ENCODE results near the gene TTLL11.

Gene TTLL11

GRCh38 chr9:121956808-121957207 is 136.3 kb downstream of the TTLL11 start:
- no peak overlapping the region for H3K4me3 ChIP-seq (ENCODE audit: low read length in 2 of 2)
- H3K9ac ChIP-seq (ENCODE audit: low read depth in 1 of 2, low read length in 2 of 2): no peak overlapping the region
- no peaks in the 10 kb centered on the region for H3K4me1 ChIP-seq (ENCODE audit: control insufficient read depth in 2 of 2, insufficient read depth in 2 of 2, low read length in 2 of 2)
- no peaks in the 10 kb centered on the region for H3K36me3 ChIP-seq (ENCODE audit: control insufficient read depth in 2 of 2, insufficient read depth in 2 of 2, low read length in 2 of 2)
- H3K27me3 ChIP-seq (ENCODE audit: control insufficient read depth in 2 of 2, insufficient read depth in 2 of 2, low read length in 2 of 2): no peaks in the 10 kb centered on the region
- no peaks in the 10 kb centered on the region for H3K9me3 ChIP-seq (ENCODE audit: control insufficient read depth in 2 of 2, low read length in 2 of 2)
- no peak overlapping the region for H3K27ac ChIP-seq (ENCODE audit: low read depth in 2 of 2, low read length in 2 of 2)

- Histone ChIP-seq H3K27ac (ENCODE audit: low read depth in 2 of 2, low read length in 2 of 2) (no peak overlapping the region), H3K4me1 (ENCODE audit: control insufficient read depth in 2 of 2, insufficient read depth in 2 of 2, low read length in 2 of 2) (no peaks in the 10 kb centered on the region)
These were observed 137.5 kb downstream of the TTLL11 start for GRCh38 chr9:121955649-121956048.

GRCh38 chr9:121954477-121955140 is 138.5 kb downstream of the TTLL11 start:
- no peaks in the 10 kb centered on the region for H3K4me1 ChIP-seq (ENCODE audit: control insufficient read depth in 2 of 2, insufficient read depth in 2 of 2, low read length in 2 of 2)
- H3K36me3 ChIP-seq (ENCODE audit: control insufficient read depth in 2 of 2, insufficient read depth in 2 of 2, low read length in 2 of 2): no peaks in the 10 kb centered on the region
- H3K27ac ChIP-seq (ENCODE audit: low read depth in 2 of 2, low read length in 2 of 2): no peak overlapping the region
- no peak overlapping the region for H3K4me3 ChIP-seq (ENCODE audit: low read length in 2 of 2)
- H3K9me3 ChIP-seq (ENCODE audit: control insufficient read depth in 2 of 2, low read length in 2 of 2): no peaks in the 10 kb centered on the region
- H3K9ac ChIP-seq (ENCODE audit: low read depth in 1 of 2, low read length in 2 of 2): no peak overlapping the region
- no peaks in the 10 kb centered on the region for H3K27me3 ChIP-seq (ENCODE audit: control insufficient read depth in 2 of 2, insufficient read depth in 2 of 2, low read length in 2 of 2)

More at GRCh38 chr9:121955649-121956048, 137.5 kb downstream of the TTLL11 start:
- Histone ChIP-seq H3K36me3 (ENCODE audit: control insufficient read depth in 2 of 2, insufficient read depth in 2 of 2, low read length in 2 of 2) (no peaks in the 10 kb centered on the region), H3K4me3 (ENCODE audit: low read length in 2 of 2) (no peak overlapping the region), H3K9me3 (ENCODE audit: control insufficient read depth in 2 of 2, low read length in 2 of 2) (no peaks in the 10 kb centered on the region), H3K9ac (ENCODE audit: low read depth in 1 of 2, low read length in 2 of 2) (no peak overlapping the region), H3K27me3 (ENCODE audit: control insufficient read depth in 2 of 2, insufficient read depth in 2 of 2, low read length in 2 of 2) (no peaks in the 10 kb centered on the region)

GRCh38 chr9:121952611-121953010 is 140.5 kb downstream of the TTLL11 start:
- H3K9ac ChIP-seq (ENCODE audit: low read depth in 1 of 2, low read length in 2 of 2): no peak overlapping the region
- H3K36me3 ChIP-seq (ENCODE audit: control insufficient read depth in 2 of 2, insufficient read depth in 2 of 2, low read length in 2 of 2): no peaks in the 10 kb centered on the region
- no peak overlapping the region for H3K27ac ChIP-seq (ENCODE audit: low read depth in 2 of 2, low read length in 2 of 2)
- H3K27me3 ChIP-seq (ENCODE audit: control insufficient read depth in 2 of 2, insufficient read depth in 2 of 2, low read length in 2 of 2): no peaks in the 10 kb centered on the region
- H3K4me3 ChIP-seq (ENCODE audit: low read length in 2 of 2): no peak overlapping the region
- H3K4me1 ChIP-seq (ENCODE audit: control insufficient read depth in 2 of 2, insufficient read depth in 2 of 2, low read length in 2 of 2): no peaks in the 10 kb centered on the region
- H3K9me3 ChIP-seq (ENCODE audit: control insufficient read depth in 2 of 2, low read length in 2 of 2): no peaks in the 10 kb centered on the region

GRCh38 chr9:121950866-121951265 is 142.2 kb downstream of the TTLL11 start:
- Histone ChIP-seq H3K36me3 (ENCODE audit: control insufficient read depth in 2 of 2, insufficient read depth in 2 of 2, low read length in 2 of 2) (no peaks in the 10 kb centered on the region), H3K9me3 (ENCODE audit: control insufficient read depth in 2 of 2, low read length in 2 of 2) (no peaks in the 10 kb centered on the region), H3K27ac (ENCODE audit: low read depth in 2 of 2, low read length in 2 of 2) (no peak overlapping the region), H3K9ac (ENCODE audit: low read depth in 1 of 2, low read length in 2 of 2) (no peak overlapping the region), H3K27me3 (ENCODE audit: control insufficient read depth in 2 of 2, insufficient read depth in 2 of 2, low read length in 2 of 2) (no peaks in the 10 kb centered on the region), H3K4me3 (ENCODE audit: low read length in 2 of 2) (no peak overlapping the region), H3K4me1 (ENCODE audit: control insufficient read depth in 2 of 2, insufficient read depth in 2 of 2, low read length in 2 of 2) (no peaks in the 10 kb centered on the region)

- H3K36me3 ChIP-seq (ENCODE audit: control insufficient read depth in 2 of 2, insufficient read depth in 2 of 2, low read length in 2 of 2): no peaks in the 10 kb centered on the region
- H3K4me1 ChIP-seq (ENCODE audit: control insufficient read depth in 2 of 2, insufficient read depth in 2 of 2, low read length in 2 of 2): no peaks in the 10 kb centered on the region
- no peaks in the 10 kb centered on the region for H3K9me3 ChIP-seq (ENCODE audit: control insufficient read depth in 2 of 2, low read length in 2 of 2)
- no peaks in the 10 kb centered on the region for H3K27me3 ChIP-seq (ENCODE audit: control insufficient read depth in 2 of 2, insufficient read depth in 2 of 2, low read length in 2 of 2)
- H3K27ac ChIP-seq (ENCODE audit: low read depth in 2 of 2, low read length in 2 of 2): no peak overlapping the region
- H3K4me3 ChIP-seq (ENCODE audit: low read length in 2 of 2): no peak overlapping the region
- H3K9ac ChIP-seq (ENCODE audit: low read depth in 1 of 2, low read length in 2 of 2): no peak overlapping the region
These were observed 142.7 kb downstream of the TTLL11 start for GRCh38 chr9:121950441-121950840.

- Histone ChIP-seq H3K27me3 (ENCODE audit: control insufficient read depth in 2 of 2, insufficient read depth in 2 of 2, low read length in 2 of 2) (no peaks in the 10 kb centered on the region), H3K4me3 (ENCODE audit: low read length in 2 of 2) (no peak overlapping the region), H3K9me3 (ENCODE audit: control insufficient read depth in 2 of 2, low read length in 2 of 2) (no peaks in the 10 kb centered on the region), H3K9ac (ENCODE audit: low read depth in 1 of 2, low read length in 2 of 2) (no peak overlapping the region), H3K4me1 (ENCODE audit: control insufficient read depth in 2 of 2, insufficient read depth in 2 of 2, low read length in 2 of 2) (no peaks in the 10 kb centered on the region), H3K36me3 (ENCODE audit: control insufficient read depth in 2 of 2, insufficient read depth in 2 of 2, low read length in 2 of 2) (no peaks in the 10 kb centered on the region), H3K27ac (ENCODE audit: low read depth in 2 of 2, low read length in 2 of 2) (no peak overlapping the region)
These were observed 143.3 kb downstream of the TTLL11 start for GRCh38 chr9:121949766-121950165.

- Histone ChIP-seq H3K27ac (ENCODE audit: low read depth in 2 of 2, low read length in 2 of 2) (no peak overlapping the region), H3K9me3 (ENCODE audit: control insufficient read depth in 2 of 2, low read length in 2 of 2) (no peaks in the 10 kb centered on the region), H3K36me3 (ENCODE audit: control insufficient read depth in 2 of 2, insufficient read depth in 2 of 2, low read length in 2 of 2) (no peaks in the 10 kb centered on the region), H3K9ac (ENCODE audit: low read depth in 1 of 2, low read length in 2 of 2) (no peak overlapping the region), H3K4me3 (ENCODE audit: low read length in 2 of 2) (no peak overlapping the region), H3K4me1 (ENCODE audit: control insufficient read depth in 2 of 2, insufficient read depth in 2 of 2, low read length in 2 of 2) (no peaks in the 10 kb centered on the region), H3K27me3 (ENCODE audit: control insufficient read depth in 2 of 2, insufficient read depth in 2 of 2, low read length in 2 of 2) (no peaks in the 10 kb centered on the region)
These were observed 143.7 kb downstream of the TTLL11 start for GRCh38 chr9:121949364-121949763.

- Histone ChIP-seq H3K27me3 (ENCODE audit: control insufficient read depth in 2 of 2, insufficient read depth in 2 of 2, low read length in 2 of 2) (no peaks in the 10 kb centered on the region), H3K27ac (ENCODE audit: low read depth in 2 of 2, low read length in 2 of 2) (no peak overlapping the region), H3K9me3 (ENCODE audit: control insufficient read depth in 2 of 2, low read length in 2 of 2) (no peaks in the 10 kb centered on the region), H3K9ac (ENCODE audit: low read depth in 1 of 2, low read length in 2 of 2) (no peak overlapping the region), H3K4me1 (ENCODE audit: control insufficient read depth in 2 of 2, insufficient read depth in 2 of 2, low read length in 2 of 2) (no peaks in the 10 kb centered on the region), H3K4me3 (ENCODE audit: low read length in 2 of 2) (no peak overlapping the region), H3K36me3 (ENCODE audit: control insufficient read depth in 2 of 2, insufficient read depth in 2 of 2, low read length in 2 of 2) (no peaks in the 10 kb centered on the region)
These were observed 145.3 kb downstream of the TTLL11 start for GRCh38 chr9:121947775-121948174.

- Histone ChIP-seq H3K9ac (ENCODE audit: low read depth in 1 of 2, low read length in 2 of 2) (no peak overlapping the region), H3K4me1 (ENCODE audit: control insufficient read depth in 2 of 2, insufficient read depth in 2 of 2, low read length in 2 of 2) (no peaks in the 10 kb centered on the region), H3K36me3 (ENCODE audit: control insufficient read depth in 2 of 2, insufficient read depth in 2 of 2, low read length in 2 of 2) (no peaks in the 10 kb centered on the region), H3K4me3 (ENCODE audit: low read length in 2 of 2) (no peak overlapping the region), H3K27me3 (ENCODE audit: control insufficient read depth in 2 of 2, insufficient read depth in 2 of 2, low read length in 2 of 2) (no peaks in the 10 kb centered on the region), H3K27ac (ENCODE audit: low read depth in 2 of 2, low read length in 2 of 2) (no peak overlapping the region), H3K9me3 (ENCODE audit: control insufficient read depth in 2 of 2, low read length in 2 of 2) (no peaks in the 10 kb centered on the region)
These were observed 146.6 kb downstream of the TTLL11 start for GRCh38 chr9:121946465-121946864.

GRCh38 chr9:121945849-121946248 is 147.3 kb downstream of the TTLL11 start:
- no peak overlapping the region for H3K27ac ChIP-seq (ENCODE audit: low read depth in 2 of 2, low read length in 2 of 2)
- no peaks in the 10 kb centered on the region for H3K9me3 ChIP-seq (ENCODE audit: control insufficient read depth in 2 of 2, low read length in 2 of 2)
- H3K9ac ChIP-seq (ENCODE audit: low read depth in 1 of 2, low read length in 2 of 2): no peak overlapping the region

More at GRCh38 chr9:121945849-121946248, 147.3 kb downstream of the TTLL11 start:
- no peaks in the 10 kb centered on the region for H3K27me3 ChIP-seq (ENCODE audit: control insufficient read depth in 2 of 2, insufficient read depth in 2 of 2, low read length in 2 of 2)
- no peaks in the 10 kb centered on the region for H3K4me1 ChIP-seq (ENCODE audit: control insufficient read depth in 2 of 2, insufficient read depth in 2 of 2, low read length in 2 of 2)
- no peaks in the 10 kb centered on the region for H3K36me3 ChIP-seq (ENCODE audit: control insufficient read depth in 2 of 2, insufficient read depth in 2 of 2, low read length in 2 of 2)
- no peak overlapping the region for H3K4me3 ChIP-seq (ENCODE audit: low read length in 2 of 2)

Data from mucosa of rectum (tissue), 2 donors.